ENCODE data around the gene PML. TPM values are rescaled to one million over a fixed set of nuclear protein-coding genes. Genes with fewer than 3 reads are reported as not detected.
A peak's percentile ranks its signal among the peaks of the same experiment; 100 is the strongest.
"Not testable (repeated sequence)": the region's sequence is repeated elsewhere in the genome, so short reads cannot be mapped to it uniquely, and the experiment has no call there.

The PML gene
- total RNA-seq, 1 donor from 2014 or later, result 19.1 TPM

GRCh38 chr15:74062236-74062635 is 67.7 kb downstream of the PML start:
- Histone ChIP-seq H3K4me1 (no peaks in the 10 kb centered on the region), H3K27ac (replicated peaks) (no peak overlapping the region), H3K27me3 (ENCODE audit: low read depth) (no peaks in the 10 kb centered on the region), H3K4me3 (no peak overlapping the region), H3K36me3 (no peaks in the 10 kb centered on the region), H3K9me3 (replicated peaks) (no peaks in the 10 kb centered on the region)
- DNase-seq, result no peak
- intact Hi-C loops (cut with micrococcal nuclease), result no loop called here
- no peak for TF ChIP-seq CTCF (IDR thresholded peaks at IDR 0.05; ENCODE audit: borderline replicate concordance)

GRCh38 chr15:74062671-74063070 is 68.2 kb downstream of the PML start:
- TF ChIP-seq CTCF (IDR thresholded peaks at IDR 0.05; ENCODE audit: borderline replicate concordance), result no peak
- DNase-seq, result no peak
- intact Hi-C loops (cut with micrococcal nuclease), result no loop called here

GRCh38 chr15:74063425-74064146 is 69.1 kb downstream of the PML start:
- H3K27ac ChIP-seq (replicated peaks); DNase-seq; H3K36me3 ChIP-seq; H3K4me1 ChIP-seq; intact Hi-C loops (cut with micrococcal nuclease); H3K9me3 ChIP-seq (replicated peaks); H3K27me3 ChIP-seq (ENCODE audit: low read depth); H3K4me3 ChIP-seq: not testable (repeated sequence)

More at GRCh38 chr15:74062671-74063070, 68.2 kb downstream of the PML start:
- no peaks in the 10 kb centered on the region for H3K27me3 ChIP-seq (ENCODE audit: low read depth)
- no peaks in the 10 kb centered on the region for H3K4me1 ChIP-seq
- no peak overlapping the region for H3K4me3 ChIP-seq
- no peaks in the 10 kb centered on the region for H3K9me3 ChIP-seq (replicated peaks)
- no peak overlapping the region for H3K27ac ChIP-seq (replicated peaks)
- H3K36me3 ChIP-seq, result no peaks in the 10 kb centered on the region

- intact Hi-C loops (cut with micrococcal nuclease); DNase-seq: not testable (repeated sequence)
These were observed 69.7 kb downstream of the PML start for GRCh38 chr15:74064183-74064582.

GRCh38 chr15:74064822-74065221 is 70.3 kb downstream of the PML start:
- H3K27me3 ChIP-seq (ENCODE audit: low read depth); intact Hi-C loops (cut with micrococcal nuclease); H3K4me1 ChIP-seq; H3K4me3 ChIP-seq; H3K36me3 ChIP-seq; DNase-seq; H3K27ac ChIP-seq (replicated peaks); H3K9me3 ChIP-seq (replicated peaks): not testable (repeated sequence)

More at GRCh38 chr15:74064183-74064582, 69.7 kb downstream of the PML start:
- H3K36me3 ChIP-seq; H3K4me3 ChIP-seq; H3K27me3 ChIP-seq (ENCODE audit: low read depth); H3K4me1 ChIP-seq; H3K9me3 ChIP-seq (replicated peaks); H3K27ac ChIP-seq (replicated peaks): not testable (repeated sequence)

GRCh38 chr15:74065684-74066411 is 71.3 kb downstream of the PML start:
- intact Hi-C loops (cut with micrococcal nuclease); H3K9me3 ChIP-seq (replicated peaks); H3K27ac ChIP-seq (replicated peaks); H3K36me3 ChIP-seq; DNase-seq; H3K4me3 ChIP-seq; H3K27me3 ChIP-seq (ENCODE audit: low read depth); H3K4me1 ChIP-seq: not testable (repeated sequence)
- TF ChIP-seq CTCF (IDR thresholded peaks at IDR 0.05; ENCODE audit: borderline replicate concordance), result peak; percentile 67

GRCh38 chr15:74071645-74072044 is 77.1 kb downstream of the PML start:
- H3K27me3 ChIP-seq (ENCODE audit: low read depth); H3K4me1 ChIP-seq; H3K9me3 ChIP-seq (replicated peaks); H3K4me3 ChIP-seq; H3K36me3 ChIP-seq; H3K27ac ChIP-seq (replicated peaks); intact Hi-C loops (cut with micrococcal nuclease); DNase-seq: not testable (repeated sequence)

- H3K4me3 ChIP-seq; H3K4me1 ChIP-seq; H3K27me3 ChIP-seq (ENCODE audit: low read depth); H3K27ac ChIP-seq (replicated peaks); intact Hi-C loops (cut with micrococcal nuclease); H3K9me3 ChIP-seq (replicated peaks); DNase-seq; H3K36me3 ChIP-seq: not testable (repeated sequence)
These were observed 77.6 kb downstream of the PML start for GRCh38 chr15:74072132-74072531.
